RWPE2 (cell line): Measurements from ENCODE around the gene RHBG.

Experiments
- ATAC-seq: fragments of 200-7000 bp; cut with Tn5 transposase; 3 replicates; pipeline ENCODE4 v1.9.1; 2021; ENCODE audit warnings: low read depth
- DNase-seq: peaks from one replicate; pipeline ENCODE4 v3.0.0-alpha.2; 2020; ENCODE audit warnings: low spot score
- H3K27ac ChIP-seq: fragments of 450-650 bp; 2 replicates; pipeline ENCODE4 v1.5.1; 2017; ENCODE audit warnings: mild to moderate bottlenecking; ENCODE audit not compliant: poor library complexity, severe bottlenecking
- H3K27me3 ChIP-seq: fragments of 250-450 bp; sonication (Bioruptor Pico); 2 replicates; pipeline ENCODE4 v1.5.1; 2021; ENCODE audit warnings: mild to moderate bottlenecking, moderate library complexity; ENCODE audit not compliant: insufficient read depth, poor library complexity, severe bottlenecking
- H3K36me3 ChIP-seq: fragments of 250-450 bp; sonication (Bioruptor Pico); 2 replicates; pipeline ENCODE4 v1.5.1; 2020; ENCODE audit warnings: low read depth, mild to moderate bottlenecking, moderate library complexity
- H3K4me1 ChIP-seq: fragments of 250-450 bp; sonication (Bioruptor Pico); 2 replicates; pipeline ENCODE4 v1.5.1; 2021; ENCODE audit warnings: mild to moderate bottlenecking, moderate library complexity; ENCODE audit not compliant: insufficient read depth, poor library complexity, severe bottlenecking
- H3K4me3 ChIP-seq: fragments of 250-450 bp; sonication (Bioruptor Pico); 2 replicates; pipeline ENCODE4 v1.5.1; 2021; ENCODE audit warnings: mild to moderate bottlenecking, moderate library complexity; ENCODE audit not compliant: severe bottlenecking
- H3K9me3 ChIP-seq: fragments of 250-450 bp; sonication (Bioruptor Pico); 2 replicates; pipeline ENCODE4 v1.5.1; 2021; ENCODE audit warnings: mild to moderate bottlenecking, moderate library complexity; ENCODE audit not compliant: severe bottlenecking
- CTCF ChIP-seq: fragments of 450-650 bp; IDR thresholded peaks from one replicate; pipeline ENCODE4 v1.5.1; 2017; ENCODE audit warnings: mild to moderate bottlenecking, moderate library complexity; ENCODE audit not compliant: poor library complexity, severe bottlenecking

Gene RHBG

GRCh38 chr1:156337052-156337887 is 31.7 kb upstream of the RHBG start:
- no peak for DNase-seq
- peaks cover 53% of the 10 kb centered on the region for H3K36me3 ChIP-seq
- H3K27me3 ChIP-seq = no peaks in the 10 kb centered on the region
- no peaks in the 10 kb centered on the region for H3K9me3 ChIP-seq
- ATAC-seq = no peak
- H3K4me3 ChIP-seq = peak overlapping the region; percentile 65
- peak overlapping the region; percentile 58 for H3K27ac ChIP-seq
- TF ChIP-seq CTCF = no peak
- H3K4me1 ChIP-seq = peaks cover 9% of the 10 kb centered on the region

- Histone ChIP-seq H3K4me3 (peak overlapping the region; percentile 65), H3K9me3 (no peaks in the 10 kb centered on the region), H3K4me1 (peaks cover 9% of the 10 kb centered on the region), H3K27me3 (no peaks in the 10 kb centered on the region), H3K27ac (peak overlapping the region; percentile 58), H3K36me3 (peaks cover 47% of the 10 kb centered on the region)
- no peak for TF ChIP-seq CTCF
- ATAC-seq (peak; percentile 35), DNase-seq (no peak)
These were observed 31.2 kb upstream of the RHBG start for GRCh38 chr1:156337888-156338179.

- ATAC-seq (peak; percentile 94), DNase-seq (peak; percentile 98)
- H3K36me3 ChIP-seq = peaks cover 42% of the 10 kb centered on the region
- TF ChIP-seq CTCF = no peak
- peak within 1 kb of the TSS; percentile 65 for H3K4me3 ChIP-seq
- H3K4me1 ChIP-seq = peaks cover 9% of the 10 kb centered on the region
- no peaks in the 10 kb centered on the region for H3K9me3 ChIP-seq
- peak within 1 kb of the TSS; percentile 58 for H3K27ac ChIP-seq
- H3K27me3 ChIP-seq = no peaks in the 10 kb centered on the region
These were observed 30.6 kb upstream of the RHBG start, which contains the start of the genes CCT3 and TSACC for GRCh38 chr1:156338180-156338976. Gene CCT3, minus strand, starts transcription at chr1:156338292. Its CDS starts 108 bp downstream, at chr1:156338184. Gene TSACC, plus strand, starts transcription at chr1:156338526. Its CDS starts 1,232 bp downstream, at chr1:156339758.

- H3K4me3 ChIP-seq = no peak overlapping the region
- H3K4me1 ChIP-seq = no peaks in the 10 kb centered on the region
- H3K9me3 ChIP-seq = no peaks in the 10 kb centered on the region
- ATAC-seq (no peak), DNase-seq (no peak)
- peaks cover 2% of the 10 kb centered on the region for H3K36me3 ChIP-seq
- H3K27me3 ChIP-seq = peaks cover 5% of the 10 kb centered on the region
- TF ChIP-seq CTCF = no peak
- H3K27ac ChIP-seq = no peak overlapping the region
These were observed 26.6 kb upstream of the RHBG start for GRCh38 chr1:156342166-156342955.
